BE2C (cell line): ENCODE data around the gene MYO6.

Experiments used
- DNase-seq: peaks from one replicate; pipeline ENCODE4 v3.0.0-alpha.2; 2020
- H3K27me3 ChIP-seq: fragments of 250-450 bp; sonication (Bioruptor Pico); 2 replicates; pipeline ENCODE4 v1.5.1; 2020; ENCODE audit warnings: mild to moderate bottlenecking
- H3K36me3 ChIP-seq: fragments of 250-450 bp; sonication (Bioruptor Pico); 2 replicates; pipeline ENCODE4 v1.5.1; 2020; ENCODE audit warnings: mild to moderate bottlenecking
- H3K4me1 ChIP-seq: fragments of 250-450 bp; sonication (Bioruptor Pico); 2 replicates; pipeline ENCODE4 v1.5.1; 2020
- H3K4me3 ChIP-seq: 2 replicates; pipeline ENCODE4 v1.5.1; 2011; ENCODE audit warnings: low read depth, low read length
- H3K9me3 ChIP-seq: fragments of 250-450 bp; sonication (Bioruptor Pico); 2 replicates; pipeline ENCODE4 v1.5.1; 2020
- CTCF ChIP-seq: IDR thresholded peaks from 2 replicates; pipeline ENCODE4 v1.5.1; 2012; ENCODE audit warnings: mild to moderate bottlenecking, low read depth, low read length

The MYO6 gene

GRCh38 chr6:75852721-75853120, 103.7 kb downstream of the MYO6 start:
- Histone ChIP-seq H3K4me3 (no peak overlapping the region), H3K4me1 (no peaks in the 10 kb centered on the region)
- TF ChIP-seq CTCF = no peak

GRCh38 chr6:75853806-75854205, 104.8 kb downstream of the MYO6 start:
- Histone ChIP-seq H3K4me3 (no peak overlapping the region), H3K36me3 (no peaks in the 10 kb centered on the region), H3K27me3 (peaks cover 11% of the 10 kb centered on the region; the same call in 1 of the 2 replicates), H3K9me3 (no peaks in the 10 kb centered on the region), H3K4me1 (no peaks in the 10 kb centered on the region)
- DNase-seq = no peak
- no peak for TF ChIP-seq CTCF

More at GRCh38 chr6:75852721-75853120, 103.7 kb downstream of the MYO6 start:
- Histone ChIP-seq H3K27me3 (peaks cover 16% of the 10 kb centered on the region; the same call in 1 of the 2 replicates), H3K9me3 (no peaks in the 10 kb centered on the region), H3K36me3 (no peaks in the 10 kb centered on the region)
- no peak for DNase-seq

- TF ChIP-seq CTCF = peak; percentile 65
- DNase-seq = peak; percentile 50
- no peaks in the 10 kb centered on the region for H3K4me1 ChIP-seq
- H3K36me3 ChIP-seq = no peaks in the 10 kb centered on the region
- H3K27me3 ChIP-seq = peaks cover 6% of the 10 kb centered on the region; the same call in 1 of the 2 replicates
- no peak overlapping the region for H3K4me3 ChIP-seq
- H3K9me3 ChIP-seq = no peaks in the 10 kb centered on the region
Measured at GRCh38 chr6:75855052-75855451, 106.0 kb downstream of the MYO6 start.

GRCh38 chr6:75856902-75857301, 107.9 kb downstream of the MYO6 start:
- no peak for DNase-seq
- no peak for TF ChIP-seq CTCF
- Histone ChIP-seq H3K27me3 (peaks cover 4% of the 10 kb centered on the region), H3K9me3 (no peaks in the 10 kb centered on the region), H3K4me3 (no peak overlapping the region), H3K36me3 (no peaks in the 10 kb centered on the region), H3K4me1 (no peaks in the 10 kb centered on the region)

GRCh38 chr6:75863001-75863400, 114.0 kb downstream of the MYO6 start:
- no peak for DNase-seq
- no peak for TF ChIP-seq CTCF
- Histone ChIP-seq H3K4me1 (no peaks in the 10 kb centered on the region), H3K9me3 (no peaks in the 10 kb centered on the region), H3K27me3 (peaks cover 6% of the 10 kb centered on the region), H3K36me3 (no peaks in the 10 kb centered on the region), H3K4me3 (no peak overlapping the region)

GRCh38 chr6:75863784-75864183, 114.7 kb downstream of the MYO6 start:
- H3K36me3 ChIP-seq = no peaks in the 10 kb centered on the region

More at GRCh38 chr6:75863784-75864183, 114.7 kb downstream of the MYO6 start:
- TF ChIP-seq CTCF = no peak
- H3K4me1 ChIP-seq = no peaks in the 10 kb centered on the region
- DNase-seq = no peak
- H3K4me3 ChIP-seq = no peak overlapping the region
- peaks cover 6% of the 10 kb centered on the region for H3K27me3 ChIP-seq
- H3K9me3 ChIP-seq = no peaks in the 10 kb centered on the region
